T-helper 2 cell treated with Interferon-gamma antibody and Interleukin-4, amounts not matched to agents 5 μg/mL and 100 μg/mL, for 36 hours (primary cell): ENCODE data around the gene SH3TC1.

Experiments
- DNase-seq: peaks from one replicate; pipeline ENCODE4 v3.0.0; 2021; ENCODE audit warnings: low spot score
- H3K27ac Mint-ChIP-seq: one replicate; pipeline ENCODE4 v1.8.0; 2021; ENCODE audit warnings: mild to moderate bottlenecking, mixed read lengths
- H3K27me3 Mint-ChIP-seq: one replicate; pipeline ENCODE4 v1.8.0; 2021; ENCODE audit warnings: low read depth, mixed read lengths
- H3K36me3 Mint-ChIP-seq: one replicate; pipeline ENCODE4 v1.8.0; 2021; ENCODE audit warnings: low read depth, mixed read lengths
- H3K4me1 Mint-ChIP-seq: one replicate; pipeline ENCODE4 v1.8.0; 2021; ENCODE audit warnings: low read depth, mixed read lengths
- H3K4me3 Mint-ChIP-seq: one replicate; pipeline ENCODE4 v1.8.0; 2022; ENCODE audit warnings: mild to moderate bottlenecking, moderate library complexity, mixed read lengths
- H3K9me3 Mint-ChIP-seq: one replicate; pipeline ENCODE4 v1.8.0; 2021; ENCODE audit warnings: mixed read lengths

SH3TC1 gene

DNA sequence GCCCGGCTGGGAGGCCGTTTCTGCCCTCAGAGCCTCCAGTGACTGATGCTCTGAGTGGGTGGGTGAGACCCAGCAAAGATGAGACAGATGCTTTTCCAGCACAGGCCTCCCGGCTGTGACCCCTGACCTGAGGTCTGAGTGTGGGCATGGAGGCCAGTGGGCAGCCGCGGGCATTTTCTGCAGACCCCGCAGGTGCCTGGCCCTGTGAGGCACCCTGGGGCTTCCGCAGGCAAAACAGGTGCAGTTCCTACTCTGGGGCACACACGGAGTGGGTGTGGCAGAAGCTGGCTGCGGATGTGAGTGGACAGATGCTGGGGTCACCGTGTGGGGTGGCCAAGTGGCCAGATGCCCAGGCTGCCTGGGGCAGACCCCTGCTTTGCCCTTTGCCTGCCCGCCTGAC, 85.3 kb downstream of the SH3TC1 start:
- Mint-ChIP-seq H3K4me1 (no peaks in the 10 kb centered on the region), H3K27ac (no peak overlapping the region), H3K36me3 (no peaks in the 10 kb centered on the region), H3K4me3 (no peak overlapping the region), H3K9me3 (no peaks in the 10 kb centered on the region), H3K27me3 (no peaks in the 10 kb centered on the region)
- DNase-seq, result no peak

- Mint-ChIP-seq H3K4me1 (no peaks in the 10 kb centered on the region), H3K9me3 (no peaks in the 10 kb centered on the region), H3K36me3 (no peaks in the 10 kb centered on the region), H3K27me3 (no peaks in the 10 kb centered on the region), H3K27ac (no peak overlapping the region), H3K4me3 (no peak overlapping the region)
- no peak for DNase-seq
Measured at GRCh38 chr4:8285143-8285975, 86.3 kb downstream of the SH3TC1 start.

DNA sequence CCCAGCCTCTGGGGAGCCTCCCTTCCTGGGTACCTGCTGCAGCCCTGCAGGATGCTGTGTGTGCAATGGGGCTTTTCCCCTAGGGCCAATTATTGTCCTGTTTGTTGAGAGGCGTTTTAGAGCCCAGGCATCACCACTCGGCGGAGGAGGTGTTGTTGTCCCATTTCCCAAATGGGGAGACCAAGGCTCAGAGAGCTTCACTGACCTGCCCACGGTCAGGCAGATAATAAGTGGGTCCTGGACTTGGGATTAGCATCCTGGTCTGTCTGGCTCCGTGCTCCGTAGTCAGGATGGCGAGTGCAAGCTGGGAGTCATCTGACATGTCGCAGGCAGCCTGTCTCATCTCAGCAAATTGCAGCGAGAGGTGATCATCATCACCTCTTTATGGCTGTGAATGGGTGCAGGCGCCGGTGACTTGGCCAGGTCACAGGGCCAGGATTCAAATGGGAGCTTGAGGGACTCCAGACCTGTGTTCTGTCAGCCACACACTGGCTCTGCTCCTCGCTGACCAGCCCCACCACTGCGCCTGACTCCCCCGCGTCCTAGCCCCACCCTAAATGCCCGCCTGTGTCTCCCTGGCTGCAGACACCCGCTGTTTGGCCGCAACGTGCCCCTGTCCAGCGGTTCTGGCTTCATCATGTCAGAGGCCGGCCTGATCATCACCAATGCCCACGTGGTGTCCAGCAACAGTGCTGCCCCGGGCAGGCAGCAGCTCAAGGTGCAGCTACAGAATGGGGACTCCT, 87.1 kb downstream of the SH3TC1 start:
- DNase-seq, result no peak
- Mint-ChIP-seq H3K27me3 (no peaks in the 10 kb centered on the region), H3K9me3 (no peaks in the 10 kb centered on the region), H3K27ac (no peak overlapping the region), H3K4me1 (no peaks in the 10 kb centered on the region), H3K4me3 (no peak overlapping the region), H3K36me3 (no peaks in the 10 kb centered on the region)

DNA sequence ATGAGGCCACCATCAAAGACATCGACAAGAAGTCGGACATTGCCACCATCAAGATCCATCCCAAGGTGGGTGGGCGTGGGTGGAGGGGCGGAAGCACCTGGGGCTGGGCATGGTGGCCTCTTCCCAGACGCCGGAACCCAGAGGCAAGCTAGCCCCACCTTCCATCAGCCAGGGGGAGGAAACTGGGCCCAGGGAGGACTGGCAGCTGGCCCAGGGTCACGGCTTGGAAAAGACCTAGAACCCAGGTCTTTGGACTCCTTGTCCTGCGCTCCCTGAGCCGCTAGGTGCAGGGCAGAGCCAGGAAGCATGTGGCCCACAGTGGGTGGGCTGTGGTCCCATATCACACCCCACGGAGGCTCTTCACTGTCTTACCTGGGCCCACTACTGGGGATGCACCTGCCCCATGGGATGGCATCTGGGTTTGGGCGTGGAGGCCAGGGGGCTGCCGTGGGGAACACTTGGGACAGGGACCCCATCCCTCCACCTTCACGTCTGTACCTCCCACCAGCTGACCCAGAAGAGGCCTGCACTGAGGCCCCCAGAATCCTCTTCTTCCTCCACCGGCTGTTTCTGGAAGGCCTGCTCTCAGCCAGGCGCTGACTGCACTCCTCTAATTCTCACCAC, 87.7 kb downstream of the SH3TC1 start:
- Mint-ChIP-seq H3K27me3 (no peaks in the 10 kb centered on the region), H3K4me3 (no peak overlapping the region), H3K9me3 (no peaks in the 10 kb centered on the region), H3K27ac (no peak overlapping the region), H3K4me1 (no peaks in the 10 kb centered on the region), H3K36me3 (no peaks in the 10 kb centered on the region)
- no peak for DNase-seq

- no peak overlapping the region for H3K27ac Mint-ChIP-seq
- no peaks in the 10 kb centered on the region for H3K36me3 Mint-ChIP-seq
- no peaks in the 10 kb centered on the region for H3K27me3 Mint-ChIP-seq
- no peak for DNase-seq
- H3K4me3 Mint-ChIP-seq, result no peak overlapping the region
- no peaks in the 10 kb centered on the region for H3K4me1 Mint-ChIP-seq
- no peaks in the 10 kb centered on the region for H3K9me3 Mint-ChIP-seq
Measured at GRCh38 chr4:8287343-8288280, 88.5 kb downstream of the SH3TC1 start.

GRCh38 chr4:8289151-8289750, 90.2 kb downstream of the SH3TC1 start:
- H3K27me3 Mint-ChIP-seq, result no peaks in the 10 kb centered on the region
- no peaks in the 10 kb centered on the region for H3K4me1 Mint-ChIP-seq
- H3K27ac Mint-ChIP-seq, result no peak overlapping the region
- DNase-seq, result no peak
- no peak overlapping the region for H3K4me3 Mint-ChIP-seq
- H3K36me3 Mint-ChIP-seq, result no peaks in the 10 kb centered on the region
- no peaks in the 10 kb centered on the region for H3K9me3 Mint-ChIP-seq

- Mint-ChIP-seq H3K4me3 (no peak overlapping the region), H3K4me1 (no peaks in the 10 kb centered on the region), H3K27ac (no peak overlapping the region), H3K9me3 (peaks cover 6% of the 10 kb centered on the region), H3K36me3 (no peaks in the 10 kb centered on the region), H3K27me3 (no peaks in the 10 kb centered on the region)
- DNase-seq, result no peak
Measured at GRCh38 chr4:8289956-8290700, 91.0 kb downstream of the SH3TC1 start.

GRCh38 chr4:8290701-8290970, 91.5 kb downstream of the SH3TC1 start:
- no peak overlapping the region for H3K4me3 Mint-ChIP-seq
- H3K27ac Mint-ChIP-seq, result no peak overlapping the region
- DNase-seq, result no peak
- peaks cover 7% of the 10 kb centered on the region for H3K9me3 Mint-ChIP-seq
- H3K4me1 Mint-ChIP-seq, result no peaks in the 10 kb centered on the region
- no peaks in the 10 kb centered on the region for H3K27me3 Mint-ChIP-seq
- H3K36me3 Mint-ChIP-seq, result no peaks in the 10 kb centered on the region
